T-helper 1 cell treated with Interleukin-12 subunit alpha and Interleukin-12 subunit beta and Interleukin-4 antibody, amounts not matched to agents 30 ng/mL and 1 ng/mL, for 36 hours (primary cell): Measurements from ENCODE around the gene SGCE. TPM values are rescaled to one million over a fixed set of nuclear protein-coding genes. Genes with fewer than 3 reads are reported as not detected.

ENCODE experiments used
- intact Hi-C: fragments of 100-400 bp; cut with micrococcal nuclease; formaldehyde crosslinking; loops from one replicate; pipeline ENCODE4 v1.15.1; 2024
- total RNA-seq: library from RNA; stranded (reverse); gene quantifications from 2 replicates; pipeline ENCODE4 v1.2.3, GENCODE V29; 2022

The SGCE gene
- total RNA-seq, 1 donor from 2014 or later = 0.32 TPM

- intact Hi-C loops = no loop called here
Observed at GRCh38 chr7:94575646-94576045, 80.3 kb downstream of the SGCE start.

- intact Hi-C loops = no loop called here
Observed at GRCh38 chr7:94571816-94572215, 84.1 kb downstream of the SGCE start.

GRCh38 chr7:94567396-94567795 is 88.5 kb downstream of the SGCE start:
- intact Hi-C loops = no loop called here

GRCh38 chr7:94565247-94565894 is 90.6 kb downstream of the SGCE start:
- intact Hi-C loops = no loop called here

- intact Hi-C loops = no loop called here
Observed at GRCh38 chr7:94562525-94562924, 93.4 kb downstream of the SGCE start.

GRCh38 chr7:94561841-94562514 is 94.0 kb downstream of the SGCE start:
- intact Hi-C loops = no loop called here

- intact Hi-C loops = no loop called here
Observed at GRCh38 chr7:94559972-94560371, 96.0 kb downstream of the SGCE start.

GRCh38 chr7:94557215-94557614 is 98.7 kb downstream of the SGCE start:
- intact Hi-C loops = no loop called here

GRCh38 chr7:94556028-94556427 is 99.9 kb downstream of the SGCE start:
- intact Hi-C loops = no loop called here

- intact Hi-C loops = no loop called here
Observed at GRCh38 chr7:94547126-94547525, 108.8 kb downstream of the SGCE start.

GRCh38 chr7:94540428-94540827 is 115.5 kb downstream of the SGCE start:
- intact Hi-C loops = no loop called here

Other genes with a start within 250 kb of the SGCE start
- 14.6 and 15.9 TPM in 2 replicates for gene CASD1, start 146.3 kb downstream of the SGCE start, total RNA-seq